Pancreas (tissue), 10 donors: Measurements from ENCODE around the gene CD93. TPM values are rescaled to one million over a fixed set of nuclear protein-coding genes. Genes with fewer than 3 reads are reported as not detected.

Source experiments
- ATAC-seq, 4 donors: fragments of 200-7000 bp; cut with Tn5 transposase; one replicate each; pipeline versions ENCODE4 v1.8.0 to v1.9.1; 2020; ENCODE audit warnings: mild to moderate bottlenecking in 4 of 4, moderate library complexity in 4 of 4
- DNase-seq, 6 donors: peaks; one replicate each; pipeline ENCODE4 v3.0.0-alpha.2; 2020
- FAIRE-seq: peaks from 2 replicates; lab custom pipeline; 2012; peaks lifted over from hg19 to GRCh38; lab: Jason Lieb, UNC
- H3K27ac ChIP-seq, 4 donors: fragments of 200-600 bp; sonication (generic); 1 replicate in 3 of 4; 2 replicates in 1 of 4; pipeline versions ENCODE4 v1.5.0 to v1.8.0; 2020
- H3K27me3 ChIP-seq, 4 donors: fragments of 200-600 bp; one replicate each; pipeline ENCODE4 v1.8.0; 2021
- H3K36me3 ChIP-seq, 3 donors: fragments of 200-600 bp; sonication (generic) in 1 of 3; one replicate each; pipeline versions ENCODE4 v1.5.0 to v1.8.0; 2020 to 2021
- H3K4me1 ChIP-seq, 3 donors: fragments of 200-600 bp; one replicate each; pipeline ENCODE4 v1.8.0; 2021
- H3K4me3 ChIP-seq, 4 donors: fragments of 200-600 bp; sonication (generic) in 2 of 4; one replicate each; pipeline versions ENCODE4 v1.5.0 to v1.8.0; 2020 to 2021
- H3K9me3 ChIP-seq, 4 donors: fragments of 200-600 bp; one replicate each; pipeline ENCODE4 v1.8.0; 2021
- CTCF ChIP-seq, 4 donors: fragments of 200-600 bp; sonication (generic) in 3 of 4; IDR thresholded peaks; one replicate each; pipeline versions ENCODE4 v1.5.0 to v1.8.0; 2021; ENCODE audit warnings: antibody characterized with exemption in 4 of 4
- WGBS, 2 donors: extraction: QIAGEN DNeasy Blood & Tissue Kit; methylation state at CpG; one replicate each; pipeline ENCODE4 v1.1.7; 2013; 5-methylcytosine and 5-hydroxymethylcytosine counted together
- intact Hi-C, 3 donors: fragments of 100-400 bp; cut with DNase I; formaldehyde crosslinking; loops; one replicate each; pipeline versions ENCODE4 v1.11.1 to v1.14.2; 2022
- polyA plus RNA-seq, 2 donors: library from polyadenylated mRNA; stranded (reverse); fragments of 200-250 nt; gene quantifications; one replicate each; pipeline ENCODE4 v1.2.3, GENCODE V29; 2013
- total RNA-seq, 6 donors: library from RNA; stranded (reverse); fragmentation: NEBNext Ultra II Directional in 4 of 6; extraction: Animal tissue kit (Norgen Biotek cat#: 25700) in 4 of 6; gene quantifications; one replicate each; pipeline versions ENCODE4 v1.2.1 to v1.2.4, GENCODE V29; 2021 to 2023
- donor health status: healthy with polysubstance abuse.
- donor health status: DM: no; HTN: no; CAD: no; lungs with moderate emphysema.
- donor health status: DM: no; HTN: no; CAD: no.
- donor health status: control.
- donor health status: control.
- donor health status: Bipolar disorder and iron deficiency.
- donor health status: DM: yes; HTN: yes; CAD: no.
- donor health status: DM: no; HTN: no; CAD: no.
- donor health status: DM: no; HTN: no; CAD: no.
- donor health status: DM: yes; HTN: yes; CAD: no.

Gene CD93
- total and polyA plus RNA-seq, 8 donors = 2.8 to 18.2 (median 6.0) TPM

- H3K4me3 ChIP-seq = no peak overlapping the region
- ATAC-seq (no peak), DNase-seq (no peak), FAIRE-seq (no peak)
- 41 to 45% methylated on average over 4 of the region's 4 CpGs for WGBS, 2 donors
- H3K4me1 ChIP-seq = no peaks in the 10 kb centered on the region
- H3K27me3 ChIP-seq = no peaks in the 10 kb centered on the region
- no peaks in the 10 kb centered on the region for H3K36me3 ChIP-seq
- no peak overlapping the region for H3K27ac ChIP-seq
- H3K9me3 ChIP-seq = no peaks in the 10 kb centered on the region
- intact Hi-C loops = loop anchor here in 1 of 3 donors (10.0 kb wide), 1 partner anchor 63 kb away; no protein-coding TSS in a partner anchor
- TF ChIP-seq CTCF (IDR thresholded peaks at IDR 0.05) = no peak
Observed at GRCh38 chr20:23071996-23072395, 14.1 kb downstream of the CD93 start.

GRCh38 chr20:23071398-23071797 is 14.7 kb downstream of the CD93 start:
- no peaks in the 10 kb centered on the region for H3K36me3 ChIP-seq
- H3K9me3 ChIP-seq = no peaks in the 10 kb centered on the region
- no peak overlapping the region for H3K27ac ChIP-seq
- intact Hi-C loops = loop anchor here in 1 of 3 donors (10.0 kb wide), 1 partner anchor 63 kb away; no protein-coding TSS in a partner anchor
- FAIRE-seq = no peak
- H3K27me3 ChIP-seq = no peaks in the 10 kb centered on the region
- WGBS, 2 donors = 59 to 74% methylated on average over 3 of the region's 3 CpGs
- H3K4me1 ChIP-seq = no peaks in the 10 kb centered on the region
- H3K4me3 ChIP-seq = no peak overlapping the region
- ATAC-seq = no peak
- DNase-seq = no peak
- no peak for TF ChIP-seq CTCF (IDR thresholded peaks at IDR 0.05)

- Histone ChIP-seq H3K36me3 (no peaks in the 10 kb centered on the region), H3K4me1 (no peaks in the 10 kb centered on the region), H3K27ac (no peak overlapping the region), H3K27me3 (no peaks in the 10 kb centered on the region), H3K4me3 (no peak overlapping the region), H3K9me3 (no peaks in the 10 kb centered on the region)
- WGBS, 2 donors = 60 to 76% methylated on average over 2 of the region's 2 CpGs
- DNase-seq (no peak), FAIRE-seq (no peak), ATAC-seq (no peak)
- intact Hi-C loops = no loop called here
- no peak for TF ChIP-seq CTCF (IDR thresholded peaks at IDR 0.05)
Observed at GRCh38 chr20:23069108-23069507, 17.0 kb downstream of the CD93 start.

- FAIRE-seq (no peak), ATAC-seq (no peak)
Observed at GRCh38 chr20:23068283-23068682, 17.8 kb downstream of the CD93 start.

More at GRCh38 chr20:23068283-23068682, 17.8 kb downstream of the CD93 start:
- no peak for TF ChIP-seq CTCF (IDR thresholded peaks at IDR 0.05)
- Histone ChIP-seq H3K36me3 (no peaks in the 10 kb centered on the region), H3K4me1 (no peaks in the 10 kb centered on the region), H3K4me3 (no peak overlapping the region), H3K27ac (no peak overlapping the region), H3K27me3 (no peaks in the 10 kb centered on the region), H3K9me3 (no peaks in the 10 kb centered on the region)
- 83 to 100% methylated on average over 1 of the region's 1 CpG for WGBS, 2 donors
- intact Hi-C loops = no loop called here
- no peak for DNase-seq
